HG03571 (cell line): Measurements from ENCODE around the gene MTO1.
A peak's percentile ranks its signal among the peaks of the same experiment; 100 is the strongest.
"Not testable (repeated sequence)": the region's sequence is repeated elsewhere in the genome, so short reads cannot be mapped to it uniquely, and the experiment has no call there.

Experiments
- ATAC-seq: cut with Tn5 transposase; IDR thresholded peaks from one replicate; pipeline ENCODE4 v1.9.1; 2021; ENCODE audit not compliant: unreplicated experiment

Gene MTO1

GRCh38 chr6:73461537-73462350 lies at the start of gene MTO1:
TSS of gene MTO1 (plus strand) at chr6:73461737. CDS start at chr6:73461855, 118 bp downstream.
- peak; percentile 92 for ATAC-seq

- ATAC-seq, result no peak
Observed at GRCh38 chr6:73413102-73413501, 48.4 kb upstream of the MTO1 start.

- ATAC-seq, result no peak
Observed at GRCh38 chr6:73418081-73418741, 43.3 kb upstream of the MTO1 start.

GRCh38 chr6:73421534-73421933 lies 40.0 kb upstream of the MTO1 start:
- ATAC-seq, result no peak

- ATAC-seq, result no peak
Observed at GRCh38 chr6:73435236-73435635, 26.3 kb upstream of the MTO1 start.

GRCh38 chr6:73443555-73443954 lies 18.0 kb upstream of the MTO1 start:
- ATAC-seq, result no peak

- ATAC-seq, result peak; percentile 60
Observed at GRCh38 chr6:73451223-73452106, 10.1 kb upstream of the MTO1 start.

- peak; percentile 54 for ATAC-seq
Observed at GRCh38 chr6:73452107-73452461, 9.5 kb upstream of the MTO1 start, which contains the start of gene CGAS. TSS of gene CGAS (minus strand) at chr6:73452297. CDS start at chr6:73452181, 116 bp downstream.

GRCh38 chr6:73455865-73456629 lies 5.5 kb upstream of the MTO1 start:
- ATAC-seq, result no peak

- not testable (repeated sequence) for ATAC-seq
Observed at GRCh38 chr6:73459474-73459873, 2.1 kb upstream of the MTO1 start.

GRCh38 chr6:73460056-73460455 lies 1.5 kb upstream of the MTO1 start:
- no peak for ATAC-seq

GRCh38 chr6:73471686-73472290 lies 10.3 kb downstream of the MTO1 start:
- peak; percentile 90 for ATAC-seq

GRCh38 chr6:73476723-73477122 lies 15.2 kb downstream of the MTO1 start:
- ATAC-seq, result no peak

- ATAC-seq, result no peak
Observed at GRCh38 chr6:73477407-73477806, 15.9 kb downstream of the MTO1 start.

- no peak for ATAC-seq
Observed at GRCh38 chr6:73481969-73482368, 20.4 kb downstream of the MTO1 start.

- ATAC-seq, result no peak
Observed at GRCh38 chr6:73484438-73484837, 22.9 kb downstream of the MTO1 start.

- ATAC-seq, result no peak
Observed at GRCh38 chr6:73487473-73487872, 25.9 kb downstream of the MTO1 start.

GRCh38 chr6:73491377-73491776 lies 29.8 kb downstream of the MTO1 start:
- no peak for ATAC-seq

GRCh38 chr6:73497915-73498314 lies 36.4 kb downstream of the MTO1 start:
- no peak for ATAC-seq
